Measurements from ENCODE around the gene PTPRE.

PTPRE gene

DNA sequence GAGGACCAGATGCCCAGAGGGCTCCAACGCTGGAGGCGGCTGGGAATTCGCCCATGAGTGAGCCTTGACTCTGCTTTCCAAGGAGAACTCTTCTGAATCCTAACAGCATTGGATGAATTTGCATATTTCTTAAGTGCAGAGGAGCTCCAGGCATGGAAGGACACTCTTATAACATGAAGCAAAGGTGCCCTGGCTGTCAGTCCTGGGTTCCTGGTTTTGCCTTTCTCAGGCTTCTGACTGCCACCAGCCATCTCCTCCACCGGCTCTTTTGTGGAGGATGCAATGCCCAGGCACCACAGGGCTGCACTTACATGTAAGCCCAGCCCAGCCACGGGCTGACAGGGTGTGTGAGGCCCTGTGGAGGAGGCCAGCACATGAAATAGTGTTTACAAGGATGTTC lies 22.4 kb upstream of the PTPRE start:
- DNase-seq = no peak

DNA sequence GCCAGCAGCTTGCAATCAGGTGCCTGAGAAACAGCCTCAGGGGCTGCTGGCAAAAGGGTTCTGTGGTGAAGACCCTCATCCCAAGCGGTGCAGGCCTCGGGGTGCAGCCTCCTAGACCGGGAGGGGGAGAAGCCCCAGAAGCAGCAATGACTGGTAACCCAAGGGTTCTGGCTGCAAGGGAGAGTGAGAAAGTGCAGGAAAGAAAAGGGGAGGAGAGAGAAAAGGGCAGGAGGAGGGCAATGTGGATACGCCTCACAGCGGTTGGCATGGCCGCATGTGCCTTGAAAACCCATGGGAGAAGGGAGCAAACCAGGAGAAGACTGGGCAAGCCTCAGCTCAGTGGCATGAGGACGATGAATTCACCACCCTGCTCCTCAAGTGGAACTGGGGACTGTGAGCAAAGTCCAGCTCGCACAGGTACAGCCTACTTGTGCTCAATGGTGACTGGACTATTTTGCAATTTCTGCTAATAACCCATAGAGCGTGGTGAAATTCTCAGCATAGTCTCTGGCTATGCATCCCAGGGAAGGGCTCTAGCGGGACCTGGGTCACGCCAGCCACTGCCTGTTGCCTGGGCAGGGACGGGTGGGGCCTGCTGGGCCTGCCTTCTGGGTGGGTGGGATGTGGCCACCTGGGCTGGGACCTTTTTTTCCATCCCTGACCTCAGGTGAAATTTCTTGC lies 20.4 kb upstream of the PTPRE start:
- no peak for DNase-seq

DNA sequence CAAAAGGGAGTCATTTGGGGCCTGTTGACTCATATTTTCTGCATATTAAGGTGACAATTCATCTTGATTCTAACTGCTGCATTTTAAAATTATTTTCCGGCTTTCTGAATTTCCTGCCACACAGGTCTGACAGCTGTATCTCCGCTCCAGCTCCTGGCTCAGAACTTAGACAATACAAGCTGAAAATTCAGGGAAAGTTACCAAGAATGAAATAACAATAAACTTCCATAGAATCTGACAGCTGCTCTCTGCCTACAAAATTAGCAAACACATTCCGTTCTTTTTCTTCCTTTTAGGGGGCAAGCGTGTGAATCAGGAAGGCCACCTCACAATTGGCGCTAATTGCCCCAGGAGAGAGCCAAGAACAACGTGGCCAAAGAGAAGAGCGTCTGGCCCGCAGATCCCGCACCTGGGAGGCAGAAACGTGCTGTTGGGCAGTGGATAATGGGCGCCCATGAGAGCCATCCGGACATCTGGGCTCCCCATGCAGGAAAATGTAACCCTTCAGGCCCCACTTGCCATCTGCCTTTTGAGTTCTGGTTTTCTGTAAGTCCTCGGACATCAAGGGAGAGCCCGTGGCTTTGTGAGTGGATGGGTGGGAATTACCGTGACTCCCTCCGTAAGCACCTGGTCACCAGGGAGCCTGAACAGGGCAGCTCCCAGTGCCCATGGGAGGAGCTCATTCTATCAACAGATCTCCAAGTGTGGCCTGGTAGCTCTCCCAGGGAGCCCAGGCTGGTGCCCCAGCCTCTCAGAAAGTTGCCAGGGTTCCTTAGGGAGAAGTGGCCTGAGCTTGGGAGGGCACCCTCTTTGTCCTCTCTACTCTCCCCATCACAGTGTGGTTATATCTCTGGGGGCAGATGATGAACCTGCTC lies 19.1 kb upstream of the PTPRE start:
- DNase-seq = no peak

DNA sequence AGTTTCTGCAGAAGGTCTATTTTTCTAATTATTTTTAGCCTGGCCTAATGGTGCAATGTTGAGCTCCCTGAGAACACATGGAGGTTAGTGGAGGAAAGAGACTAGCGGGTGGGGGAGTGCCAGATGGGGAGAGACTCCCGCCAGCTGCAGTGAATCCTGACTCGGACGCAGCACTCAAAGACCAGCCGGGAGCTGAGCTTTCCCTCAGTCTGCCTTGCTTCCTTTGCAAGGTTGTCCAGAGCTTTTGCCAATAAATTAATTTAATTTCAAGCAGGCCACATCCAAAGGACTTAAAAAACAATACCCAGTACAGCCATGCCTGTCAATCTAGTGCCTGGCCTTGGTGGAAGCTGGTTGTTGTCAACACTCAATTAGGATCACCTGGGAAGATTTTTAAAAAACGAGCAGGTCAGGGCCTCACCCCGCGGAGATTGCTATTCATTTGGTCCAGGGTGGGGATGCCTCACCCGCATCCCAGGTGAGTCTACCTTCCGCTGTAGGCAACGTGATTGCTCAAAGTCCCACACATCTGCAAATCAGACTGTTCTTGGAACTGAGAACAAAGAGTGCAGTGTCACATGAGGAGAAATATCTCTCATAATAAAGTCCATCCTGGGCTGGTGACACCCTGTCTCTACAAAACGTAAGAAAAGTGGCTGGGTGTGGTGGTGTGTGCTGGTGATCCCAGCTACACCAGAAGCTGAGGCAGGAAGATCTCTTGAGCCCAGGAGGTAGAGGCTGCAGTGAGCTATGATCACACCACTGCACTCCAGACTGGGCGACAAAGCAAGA lies 18.2 kb upstream of the PTPRE start:
- no peak for DNase-seq

DNA sequence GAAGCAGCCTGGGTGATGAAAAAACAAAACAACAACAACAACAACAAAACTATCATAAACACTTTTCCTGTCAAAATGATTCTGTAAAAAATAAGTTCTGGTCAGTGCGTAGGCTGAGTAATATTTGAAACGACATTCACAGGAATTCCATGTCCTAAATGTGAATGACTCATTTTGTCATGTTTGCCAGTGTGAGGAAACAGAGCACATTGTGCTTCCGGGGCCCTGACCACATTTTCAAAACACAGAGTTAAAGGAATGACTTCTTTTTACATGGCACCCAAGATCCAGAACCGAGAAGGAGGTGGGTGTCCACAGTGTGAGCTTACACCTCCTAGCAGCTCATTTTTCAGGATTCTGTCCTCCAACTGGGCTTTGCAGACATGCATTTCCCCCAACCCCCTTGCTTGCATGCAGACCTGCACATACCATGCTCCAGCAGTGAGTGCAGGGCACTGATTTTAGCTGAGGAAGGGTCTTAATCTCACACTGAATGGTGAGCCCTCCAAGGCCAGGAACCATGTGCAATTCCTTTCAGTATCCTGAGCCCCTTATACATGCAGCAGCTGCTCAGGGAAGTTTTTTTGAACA lies 17.2 kb upstream of the PTPRE start:
- DNase-seq = no peak

DNA sequence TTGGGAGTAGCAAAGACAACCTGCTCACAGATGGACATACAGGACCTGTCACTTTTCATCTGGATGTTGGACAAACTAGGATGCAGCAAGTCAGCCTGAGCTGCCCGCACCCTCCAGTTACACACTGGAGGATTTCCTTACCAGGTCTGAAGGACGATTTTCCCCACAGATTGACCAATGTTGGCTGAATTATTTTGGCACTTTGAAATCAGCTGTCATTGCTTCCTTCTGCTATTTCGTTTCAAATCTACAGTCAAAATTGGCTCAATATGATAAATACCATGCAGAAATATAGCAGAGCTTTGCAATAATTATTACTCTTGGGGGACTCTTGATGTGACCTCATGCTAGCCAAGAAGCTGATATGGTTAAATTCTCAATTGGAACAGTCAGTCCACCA lies 16.7 kb upstream of the PTPRE start:
- DNase-seq = no peak

DNA sequence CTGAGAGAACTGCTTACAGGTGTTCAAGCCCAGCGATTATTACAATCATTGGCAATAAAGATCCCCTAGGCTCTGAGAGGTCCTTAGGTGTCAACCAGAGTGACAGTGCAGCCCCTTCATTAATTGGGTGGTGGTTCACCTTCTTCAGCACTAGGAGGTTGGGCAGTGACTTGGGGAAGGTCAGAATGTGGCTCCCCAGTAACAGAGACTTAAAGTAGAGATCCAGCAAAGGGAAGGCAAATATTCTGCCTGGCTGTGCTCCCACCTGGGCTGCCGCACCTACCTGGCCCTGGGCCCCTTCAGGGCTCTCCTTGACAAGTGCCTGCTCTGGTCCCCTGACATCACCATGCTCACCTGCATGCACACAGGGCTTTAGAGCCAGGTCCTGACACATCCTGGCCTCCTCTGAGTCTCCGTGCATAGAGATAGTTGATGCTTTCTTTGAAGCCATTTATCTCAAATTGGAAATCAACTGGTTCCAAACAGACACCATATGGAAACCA lies 16.0 kb upstream of the PTPRE start:
- DNase-seq = no peak

DNA sequence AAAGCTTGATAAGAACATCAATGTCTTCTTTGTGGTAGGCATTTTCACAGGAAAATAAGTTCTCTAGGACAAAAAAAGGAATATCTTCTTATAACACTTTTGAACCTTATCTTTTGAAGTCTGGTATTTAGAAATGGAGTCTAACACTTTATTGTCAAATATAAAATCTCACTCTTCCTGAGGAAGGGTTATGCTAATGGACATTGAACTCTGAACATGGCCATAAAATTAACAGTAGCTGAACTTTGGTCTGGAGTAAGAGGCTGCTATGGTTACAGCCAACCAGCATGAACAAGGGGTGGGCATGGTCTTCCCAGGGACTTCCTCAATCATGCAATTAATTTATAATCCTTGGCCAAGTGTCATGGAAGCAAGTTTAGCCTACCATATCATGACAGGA lies 14.2 kb upstream of the PTPRE start, which contains the start of gene CLRN3:
Gene CLRN3, minus strand, starts transcription at position 199 of the 400 bp plus-strand sequence. Its CDS starts 157 bp downstream, at position 42.
- DNase-seq = no peak

DNA sequence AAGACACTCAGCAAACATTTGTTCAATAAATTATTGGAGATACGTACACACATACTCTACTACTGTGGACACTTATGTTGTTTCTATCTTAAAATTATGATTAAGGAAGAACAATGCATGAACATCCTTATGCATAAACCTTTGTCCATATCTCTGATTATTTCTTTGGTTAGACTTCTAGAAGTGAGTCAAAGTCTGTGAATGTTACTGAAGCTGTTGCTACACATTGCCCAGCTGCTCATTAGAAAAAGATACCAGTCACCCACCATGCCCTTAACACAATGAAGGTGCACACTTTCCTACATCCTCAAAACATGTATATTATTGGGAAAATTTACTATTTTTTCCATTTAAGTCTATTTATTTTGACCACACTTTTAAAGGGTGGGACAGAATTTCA lies 12.8 kb upstream of the PTPRE start:
- DNase-seq = no peak

DNA sequence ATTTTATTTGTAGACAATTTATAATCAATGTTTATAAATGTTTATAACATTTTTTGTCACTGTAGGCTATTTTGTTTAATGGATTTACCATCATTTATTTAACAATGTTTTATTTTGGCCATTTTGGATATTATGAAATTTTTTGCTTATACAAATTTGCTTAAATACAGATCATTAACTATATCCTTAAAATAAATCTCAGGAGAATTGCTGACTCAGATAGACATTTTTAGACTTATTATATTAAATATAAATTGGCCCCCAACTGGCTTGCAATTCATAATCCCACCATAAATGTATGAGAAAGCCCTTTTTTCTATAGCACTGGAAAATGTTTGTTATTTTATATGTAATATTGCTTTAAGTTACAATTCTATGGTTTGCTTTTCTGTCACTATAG lies 10.3 kb upstream of the PTPRE start:
- DNase-seq = no peak

DNA sequence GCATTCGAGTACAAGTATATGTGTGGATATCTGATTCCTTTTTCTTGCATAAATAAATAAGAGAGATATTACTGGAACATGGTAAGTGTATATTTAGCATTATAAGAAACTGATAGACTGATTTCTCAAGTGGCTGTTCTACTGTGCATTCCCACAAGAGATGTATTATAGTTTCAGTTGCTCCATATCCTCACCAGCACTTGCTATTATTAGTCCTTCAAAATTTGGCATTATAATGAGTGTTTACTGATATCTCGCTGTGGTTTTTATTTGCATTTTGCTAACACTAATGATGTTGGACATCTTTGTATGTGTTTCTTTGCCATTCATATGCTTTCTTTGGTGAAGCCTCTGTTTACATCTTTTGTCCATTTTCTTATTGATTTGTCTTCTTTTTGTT lies 9.7 kb upstream of the PTPRE start:
- DNase-seq = no peak

DNA sequence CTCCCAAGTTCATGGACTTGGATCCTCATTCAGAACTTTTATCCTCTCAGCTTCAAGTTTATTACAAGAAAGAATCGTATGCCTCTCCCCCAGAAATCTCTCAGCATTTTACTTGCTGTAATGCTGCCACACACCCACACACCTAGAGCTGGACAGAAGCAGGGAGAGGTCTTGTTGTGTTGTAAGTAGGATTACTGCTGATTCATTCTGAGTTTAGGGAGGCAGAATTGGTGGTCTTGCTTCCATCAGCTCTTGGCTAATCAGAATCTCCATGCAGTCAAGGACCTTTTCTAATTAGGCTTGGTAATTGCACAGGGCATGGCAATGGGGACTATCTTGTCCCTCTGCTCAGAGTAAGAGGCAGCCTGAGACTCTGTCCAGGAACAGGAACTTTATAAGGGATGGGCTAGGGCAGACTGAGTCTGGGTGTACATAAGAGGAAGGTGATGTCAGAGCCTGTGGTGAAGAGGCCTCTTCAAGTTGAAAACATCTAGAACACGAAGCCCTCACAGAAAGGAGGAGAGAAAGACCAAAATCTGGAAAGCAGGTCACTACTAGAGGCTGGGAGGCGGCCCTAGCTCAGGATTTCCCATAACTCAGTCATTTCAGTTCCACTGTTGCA lies 7.0 kb upstream of the PTPRE start:
- DNase-seq = no peak

DNA sequence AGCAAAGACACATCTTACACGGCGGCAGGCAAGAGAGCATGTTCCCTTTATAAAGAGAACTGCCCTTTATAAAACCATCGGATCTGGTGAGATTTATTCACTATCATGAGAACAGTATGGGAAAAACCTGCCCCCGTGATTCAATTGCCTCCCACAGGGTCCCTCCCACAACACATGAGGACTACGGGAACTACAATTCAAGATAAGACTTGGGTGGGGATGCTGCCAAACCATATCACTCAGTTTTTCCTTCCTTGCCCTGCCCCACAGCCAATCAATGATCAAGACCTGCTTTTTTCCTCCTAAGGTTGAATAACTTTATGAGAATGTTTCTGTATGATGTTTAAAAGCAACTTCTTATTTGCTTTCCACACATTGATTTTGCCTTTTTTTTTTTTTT lies 3.1 kb upstream of the PTPRE start:
- no peak for DNase-seq

DNA sequence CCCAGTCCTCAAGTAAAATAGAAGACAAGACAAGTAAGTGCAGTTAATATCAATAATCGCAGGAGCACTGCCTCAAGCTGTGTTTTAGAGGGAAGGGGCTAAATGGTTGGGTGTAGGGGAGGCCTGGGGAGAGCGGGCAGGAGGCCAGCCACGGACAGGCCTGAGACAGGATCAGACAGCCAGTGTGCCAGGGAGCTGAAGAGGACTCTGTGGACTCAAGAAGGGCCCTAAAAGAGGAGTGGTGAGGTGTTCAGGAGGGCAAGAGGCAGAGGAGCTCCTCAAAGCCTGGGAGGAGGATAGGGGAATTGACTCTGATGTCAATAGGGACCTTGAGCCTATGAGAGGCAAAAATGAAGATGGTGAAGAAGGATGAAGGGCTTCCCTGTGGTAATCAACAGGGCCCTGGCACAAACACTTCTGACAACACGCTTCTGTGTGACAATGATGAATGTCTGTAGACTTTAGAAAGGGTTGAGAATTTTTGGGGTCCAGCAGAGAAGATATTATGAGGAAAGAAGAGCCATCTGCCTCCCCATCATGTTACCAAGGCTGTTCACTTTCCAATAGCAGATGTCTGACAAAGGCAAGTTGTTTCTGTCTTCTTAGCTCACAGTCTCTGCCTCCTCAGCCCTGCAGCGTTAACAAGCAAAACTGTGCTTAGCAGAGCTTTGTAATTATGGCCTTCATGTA lies 2.4 kb upstream of the PTPRE start:
- no peak for DNase-seq

DNA sequence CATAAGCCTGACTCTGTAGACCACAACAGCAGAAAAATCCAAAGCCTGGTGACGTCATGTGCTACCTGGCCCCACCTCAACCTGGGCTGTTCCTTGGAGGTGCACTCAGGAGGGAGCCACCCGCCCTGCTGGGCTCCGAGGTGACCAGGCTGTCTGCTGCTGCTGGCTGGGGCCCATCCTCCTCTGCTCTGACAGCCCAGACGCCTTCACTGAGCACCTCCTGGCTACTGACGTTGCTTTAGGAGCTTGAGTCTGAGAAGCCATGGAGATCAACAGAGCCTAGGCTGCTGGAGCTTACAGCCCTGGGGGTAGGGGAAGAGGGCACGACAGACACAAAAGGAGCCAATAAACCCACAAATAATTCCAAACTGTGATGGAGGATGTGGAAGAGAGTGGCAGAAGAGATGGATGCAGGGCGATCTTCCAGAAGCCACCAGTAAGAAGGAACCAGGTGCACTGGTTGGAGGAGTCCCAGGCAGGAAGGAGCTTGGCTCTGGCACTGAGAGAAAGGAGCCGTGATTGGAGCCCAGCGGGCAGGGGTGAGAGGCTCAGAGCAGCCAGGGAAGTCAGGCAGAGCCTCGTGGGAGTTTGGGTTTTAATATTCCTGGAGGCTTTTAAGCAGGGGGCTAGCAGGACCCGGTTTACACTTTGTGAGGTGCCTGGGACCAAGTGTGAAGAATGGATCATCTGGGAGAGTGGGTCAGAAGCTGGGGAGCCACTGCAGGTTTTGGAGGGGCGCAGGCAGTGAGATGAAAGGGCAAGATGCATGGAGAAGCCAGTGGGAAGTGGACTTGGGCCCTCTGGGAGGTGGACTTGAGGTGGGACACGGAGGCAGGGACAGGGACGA lies 1.7 kb upstream of the PTPRE start:
- DNase-seq = no peak

DNA sequence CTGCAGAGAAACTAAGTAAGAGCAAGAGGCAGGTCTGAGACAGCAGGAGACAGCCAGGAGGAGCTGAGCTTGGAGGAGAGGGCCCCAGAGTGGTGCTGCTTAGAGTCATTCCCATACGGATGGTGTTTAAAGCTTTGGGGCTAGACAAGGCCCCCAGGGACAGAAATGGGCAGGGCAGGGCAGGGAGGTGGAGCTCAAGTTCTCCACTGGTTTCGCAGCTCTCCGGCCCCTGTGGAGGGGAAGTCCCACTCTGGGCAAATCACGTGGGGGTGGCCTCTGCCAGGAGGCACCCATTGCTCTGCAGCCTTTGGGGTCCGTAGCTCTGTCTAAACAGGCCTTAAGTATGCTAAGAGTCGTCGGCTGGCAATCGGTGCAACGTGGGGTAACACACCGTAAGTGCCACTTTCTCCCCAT lies 1.0 kb upstream of the PTPRE start:
- no peak for DNase-seq

DNA sequence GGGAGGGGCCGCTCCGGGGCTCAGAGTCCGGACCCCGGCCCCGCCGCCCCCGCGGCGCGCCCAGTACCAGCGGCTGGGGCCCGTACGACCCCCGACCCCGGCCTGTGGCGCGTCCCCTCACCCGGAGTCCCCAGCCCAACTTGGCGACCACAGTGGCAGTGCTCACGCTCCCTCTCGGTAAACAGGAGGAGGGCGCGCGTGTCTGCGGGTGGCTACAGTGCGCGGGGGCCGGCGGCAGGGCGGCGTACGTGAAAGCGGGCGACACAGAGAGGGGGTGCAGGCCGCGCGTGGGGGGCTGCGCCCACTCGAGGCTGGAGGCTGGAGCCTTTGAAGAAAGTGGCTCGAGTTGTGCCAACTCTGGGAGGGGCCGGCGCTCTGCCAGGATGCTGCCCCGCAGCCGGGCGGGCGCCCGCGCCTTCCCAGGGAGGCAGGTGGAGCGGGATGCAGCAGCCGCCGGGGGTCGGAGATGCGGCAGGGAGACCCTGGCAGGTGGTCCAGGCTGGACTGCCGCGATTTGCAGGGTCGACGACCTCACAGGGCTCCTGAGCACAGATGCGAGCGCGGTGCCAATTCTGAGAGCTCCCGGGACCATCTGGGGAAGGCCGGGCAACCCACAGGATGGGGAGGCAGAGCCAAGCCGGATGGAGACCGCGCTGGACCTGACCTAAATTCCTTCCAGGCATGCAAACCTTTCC lies 655 bp downstream of the PTPRE start:
- no peak for DNase-seq

DNA sequence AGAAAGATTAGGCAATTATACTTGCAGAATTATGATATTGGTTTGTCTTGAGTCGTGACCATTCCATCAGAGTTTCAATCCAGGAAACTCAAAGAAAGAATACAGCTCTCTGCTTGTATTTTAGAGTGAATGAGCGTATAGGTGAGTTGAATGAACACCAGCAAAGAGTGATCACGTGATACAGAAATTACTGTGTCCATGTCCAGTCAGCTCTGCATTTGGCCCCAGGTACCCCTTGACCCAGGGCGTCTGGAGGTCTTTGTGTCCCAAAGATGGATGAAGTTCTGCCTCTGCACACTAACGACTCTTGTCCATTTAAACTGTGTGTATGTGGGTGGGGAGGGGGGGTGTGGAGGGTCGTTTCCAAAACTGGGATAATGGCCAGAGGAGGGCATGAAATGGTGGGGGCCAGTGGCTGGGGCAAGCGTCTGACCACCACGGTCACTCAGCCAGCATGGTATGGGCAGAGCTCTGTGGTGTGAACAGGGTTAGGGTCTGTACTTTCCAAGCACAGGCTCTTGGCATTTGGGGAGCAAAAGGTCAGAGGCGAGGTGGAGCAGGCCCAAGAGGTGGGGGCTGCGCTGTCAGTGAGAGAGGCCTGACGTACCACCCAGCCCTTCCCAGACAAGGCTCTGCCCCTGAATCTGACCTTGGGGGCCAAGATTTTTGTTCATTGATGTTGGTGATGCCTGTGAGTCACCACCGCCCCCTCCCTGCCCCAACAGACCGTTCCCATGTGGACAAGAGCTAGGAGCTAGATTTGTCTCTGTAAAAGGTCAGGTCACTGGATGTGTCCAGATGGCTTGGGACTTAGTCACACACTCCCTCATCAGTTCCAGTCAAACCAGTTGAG lies 1.4 kb downstream of the PTPRE start:
- DNase-seq = no peak

DNA sequence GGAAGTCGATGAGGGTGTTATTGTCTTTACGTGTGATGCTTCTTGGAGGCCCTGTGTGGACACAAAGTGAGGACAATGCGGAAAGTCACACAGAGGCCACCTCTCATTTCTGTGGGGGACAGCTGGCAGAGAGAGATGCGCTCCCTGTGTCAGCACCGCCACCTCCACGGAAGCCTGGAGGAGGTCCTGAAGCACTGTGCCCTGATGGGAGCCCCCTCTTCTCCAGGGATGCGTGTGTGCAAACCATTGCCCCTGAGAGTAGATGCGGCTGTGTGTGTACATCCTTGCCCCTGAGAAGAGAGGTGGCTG lies 2.0 kb downstream of the PTPRE start:
- DNase-seq = no peak
